ENCODE data around the gene DISP2.

The DISP2 gene

GRCh38 chr15:40428185-40428584, 70.2 kb downstream of the DISP2 start:
- no peak for DNase-seq

All from NCI-H774 (cell line).